H1 (cell line): ENCODE data around the gene TRIM59. TPM values are rescaled to one million over a fixed set of nuclear protein-coding genes. Genes with fewer than 3 reads are reported as not detected.

ENCODE experiments used
- BRCA1 ChIP-seq: IDR thresholded peaks from 2 replicates; pipeline ENCODE4 v1.6.1; 2012; ENCODE audit warnings: low read depth, low read length, improper control_type of control experiment
- CTCF ChIP-seq, 3 experiments: IDR thresholded peaks; 1 replicate in 2 of 3; 2 replicates in 1 of 3; pipeline versions ENCODE4 v1.5.1 to v1.6.1; 2011; ENCODE audit warnings: low read length in 3 of 3, mild to moderate bottlenecking in 3 of 3, inconsistent platforms in 2 of 3, low read depth in 1 of 3, moderate library complexity in 1 of 3; ENCODE audit not compliant: insufficient read depth in 1 of 3; ENCODE audit errors: control extremely low read depth in 1 of 3
- SP4 ChIP-seq: IDR thresholded peaks from 2 replicates; pipeline ENCODE4 v1.6.1; 2012; ENCODE audit warnings: low read length, inconsistent platforms
- polyA plus RNA-seq, 7 experiments: library from polyadenylated mRNA; depleted of rRNA in 3 of 7; stranded (reverse) in 5 of 7; unstranded in 2 of 7; fragments of >200 nt in 5 of 7; fragments of 200-250 nt in 2 of 7; gene quantifications; 1 replicate in 5 of 7; 2 replicates in 1 of 7; 4 replicates in 1 of 7; pipeline versions ENCODE4 v1.2.1 to v1.2.3, GENCODE V29; 2011 to 2013; ENCODE audit warnings: missing spikeins in 2 of 7, mixed read lengths in 2 of 7
- total RNA-seq: library from RNA; stranded (reverse); fragmentation: NEBNext Ultra II Directional; extraction: Animal tissue kit (Norgen Biotek cat#: 25700); gene quantifications from 2 replicates; pipeline ENCODE4 v1.2.1, GENCODE V29; 2021

Gene TRIM59
- total and polyA plus RNA-seq, 2 of the 8 experiments (the other 6 are each of a cell fraction or from before 2014, with no cell fraction given): 11.6 to 53.4 TPM

GRCh38 chr3:160394009-160394392 is 55.6 kb downstream of the TRIM59 start (continued):
- no peak for TF ChIP-seq CTCF (IDR thresholded peaks at IDR 0.05; ENCODE audit: control extremely low read depth in 1 of 3, insufficient read depth in 1 of 3, low read depth in 1 of 3, low read length in 3 of 3)
- TF ChIP-seq SP4: no peak
- no peak for TF ChIP-seq BRCA1
